NCI-H345 treated with DMSO at 0.1 percent for 48 hours (cell line): Measurements from ENCODE around the gene PCDHGC5.

Experiments used
- DNase-seq: peaks from one replicate; lab custom pipeline; 2025; ENCODE audit not compliant: unreplicated experiment; lab: John Stamatoyannopoulos, UW

The PCDHGC5 gene

DNA sequence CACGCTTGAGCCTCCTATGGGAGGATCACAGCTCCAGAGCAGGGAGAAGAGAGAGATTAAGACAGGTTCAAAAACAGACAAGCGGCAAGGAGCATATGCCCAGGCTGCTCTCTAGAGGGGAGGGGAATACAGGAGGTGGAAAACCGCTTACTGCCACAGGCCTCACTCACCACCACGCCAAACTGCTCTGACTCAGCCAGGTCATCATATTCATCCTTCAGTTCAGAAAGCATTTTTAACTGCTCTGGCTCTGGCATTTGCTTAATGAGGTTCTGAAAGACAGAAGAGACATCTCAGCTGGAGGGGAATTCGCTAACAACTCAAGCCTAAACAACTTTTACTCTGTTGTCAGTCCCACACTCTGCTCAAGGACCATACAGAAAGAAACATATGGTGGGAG, 40.1 kb downstream of the PCDHGC5 start:
- no peak for DNase-seq

DNA sequence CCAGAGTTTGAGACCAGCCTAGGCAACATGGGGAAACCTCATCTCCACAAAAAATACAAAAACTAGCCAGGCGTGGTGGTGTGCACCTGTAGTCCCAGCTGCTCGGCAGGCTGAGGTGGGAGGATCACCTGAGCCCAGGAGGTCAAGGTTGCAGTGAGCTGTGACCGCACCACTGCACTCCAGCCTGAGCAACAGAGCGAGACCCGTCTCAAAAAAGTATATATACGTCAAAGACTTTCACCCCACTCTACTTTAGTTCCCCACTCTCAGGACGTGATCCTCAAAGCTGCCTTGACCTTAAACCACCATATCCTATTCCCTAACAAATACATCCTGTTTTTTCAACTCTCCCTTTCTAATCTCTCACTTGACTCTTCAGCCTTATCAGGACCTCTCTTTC, 41.0 kb downstream of the PCDHGC5 start:
- no peak for DNase-seq

DNA sequence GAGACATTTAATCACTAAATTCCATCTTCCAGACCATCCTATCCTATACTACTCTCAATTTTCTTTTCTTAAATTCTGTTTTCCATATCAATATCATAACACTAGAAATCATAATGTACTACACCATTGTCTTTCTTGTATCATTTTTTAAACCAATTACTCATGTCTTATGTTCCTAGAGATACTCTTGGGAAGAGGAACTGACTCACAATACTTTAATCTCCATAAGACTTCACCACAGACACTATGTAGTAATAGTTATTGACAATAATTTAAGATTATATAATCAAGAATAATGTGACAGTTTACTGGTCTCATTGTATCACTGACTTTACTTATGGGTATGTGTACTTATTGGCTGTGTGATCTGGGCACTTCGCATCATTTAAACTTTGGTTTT, 43.8 kb downstream of the PCDHGC5 start:
- DNase-seq: no peak

DNA sequence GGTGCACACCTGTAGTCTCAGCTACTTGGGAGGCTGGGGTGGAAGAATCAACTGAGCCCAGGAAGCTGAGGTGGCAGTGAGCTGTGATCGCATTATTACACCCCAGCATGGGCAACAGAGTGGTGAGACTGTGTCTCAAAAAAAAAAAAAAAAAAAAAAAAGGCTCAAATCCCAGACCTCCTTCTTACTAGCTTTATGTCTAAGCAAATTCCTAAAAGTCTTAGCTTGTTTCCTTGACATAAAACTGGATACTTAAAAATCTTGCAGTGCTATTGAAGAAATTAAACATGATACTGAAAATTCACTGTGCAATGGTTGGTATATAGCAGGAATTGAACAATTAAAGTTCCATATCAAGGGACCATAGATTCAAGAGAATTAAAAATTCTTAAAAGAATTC, 45.0 kb downstream of the PCDHGC5 start:
- no peak for DNase-seq

DNA sequence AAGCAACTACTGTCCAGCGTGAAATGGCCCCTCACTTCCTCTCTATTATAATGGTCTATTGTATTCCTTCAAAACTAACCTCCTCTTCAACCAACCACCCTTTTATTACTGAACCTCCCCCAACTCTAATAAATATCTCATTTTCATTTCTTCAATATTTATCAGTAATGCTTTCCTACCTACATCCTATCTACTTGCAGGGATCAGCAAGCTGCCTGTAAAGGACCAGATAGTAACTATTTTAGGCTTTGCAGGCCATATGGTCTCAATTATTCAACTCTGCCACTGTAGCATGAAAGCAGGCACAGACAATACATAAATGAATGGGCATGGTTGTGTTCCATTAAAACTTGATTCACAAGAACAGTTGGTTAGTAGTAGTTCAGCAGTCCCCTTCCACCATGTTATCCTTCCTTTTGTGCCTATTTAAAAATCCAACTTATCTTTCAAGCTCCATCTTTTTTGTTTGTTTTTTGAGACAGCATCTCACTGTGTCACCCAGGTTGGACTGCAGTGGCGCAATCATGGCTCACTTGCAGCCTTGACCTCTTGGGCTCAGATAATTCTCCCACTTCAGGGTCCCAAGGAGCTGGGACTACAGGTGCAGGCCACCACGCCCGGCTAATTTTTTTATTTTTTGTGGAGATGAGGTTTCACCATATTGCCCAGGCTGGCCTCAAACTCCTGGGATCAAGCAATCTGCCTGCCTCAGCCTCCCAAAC, 45.8 kb downstream of the PCDHGC5 start:
- DNase-seq: no peak
